A549 (cell line): ENCODE data around the gene ARL5C. TPM values are rescaled to one million over a fixed set of nuclear protein-coding genes. Genes with fewer than 3 reads are reported as not detected.

Experiments
- ATAC-seq, 2 experiments: fragments of 200-7000 bp in 1 of 2; fragments of >200 bp in 1 of 2; cut with Nextera tagmentation in 1 of 2; cut with Tn5 transposase in 1 of 2; 3 replicates each; pipeline versions ENCODE4 v1.8.0 to v1.9.1; 2018 to 2020; ENCODE audit warnings: mild to moderate bottlenecking in 1 of 2, moderate library complexity in 1 of 2
- CTCF ChIA-PET: fragments of 300-600 bp; sonication (Branson Sonifier 250); formaldehyde crosslinking; extraction: SDS; loops from one replicate; lab custom pipeline; 2021; ENCODE audit warnings: antibody characterized with exemption, inconsistent platforms; lab: Yijun Ruan, JAX
- POLR2A ChIA-PET: fragments of 350-600 bp; formaldehyde crosslinking; extraction: SDS; loops from one replicate; lab custom pipeline; 2021; ENCODE audit warnings: antibody characterized with exemption, inconsistent platforms; lab: Yijun Ruan, JAX
- DNase-seq, 2 experiments: peaks; one replicate each; pipeline versions ENCODE4 v3.0.0 to v3.0.0-alpha.2; 2011 to 2016; ENCODE audit warnings: low read depth in 1 of 2, low spot score in 1 of 2
- FAIRE-seq: peaks from 2 replicates; lab custom pipeline; 2011; peaks lifted over from hg19 to GRCh38; lab: Jason Lieb, UNC
- H3K27ac ChIP-seq, 2 experiments: fragments of >200 bp; sonication (Bioruptor Twin); formaldehyde crosslinking; 3 replicates each; pipeline ENCODE4 v1.5.1; 2016 to 2017
- H3K4me1 ChIP-seq: fragments of >200 bp; sonication (Bioruptor Twin); formaldehyde crosslinking; 3 replicates; pipeline ENCODE4 v1.6.1; 2016
- H3K4me2 ChIP-seq: fragments of >200 bp; sonication (Bioruptor Twin); formaldehyde crosslinking; 3 replicates; pipeline ENCODE4 v1.6.1; 2016
- H3K4me3 ChIP-seq: fragments of >200 bp; sonication (Bioruptor Twin); formaldehyde crosslinking; 3 replicates; pipeline ENCODE4 v1.5.1; 2016
- H3K9me3 ChIP-seq: fragments of >200 bp; sonication (Bioruptor Twin); formaldehyde crosslinking; 3 replicates; pipeline ENCODE4 v1.6.1; 2016
- CBX2 ChIP-seq: fragments of 200-600 bp; sonication (generic); IDR thresholded peaks from 2 replicates; pipeline ENCODE4 v1.6.1; 2016; ENCODE audit warnings: low read depth, mild to moderate bottlenecking, borderline replicate concordance
- CEBPB ChIP-seq, 2 experiments: fragments of >200 bp in 1 of 2; sonication (Bioruptor Twin) in 1 of 2; formaldehyde crosslinking in 1 of 2; IDR thresholded peaks; 2 replicates each; pipeline ENCODE4 v1.6.1; 2012 to 2016
- CHD2 ChIP-seq: fragments of 150-350 bp; IDR thresholded peaks from 2 replicates; pipeline ENCODE4 v1.6.1; 2014; ENCODE audit warnings: low read length; ENCODE audit not compliant: partially characterized antibody
- EHMT2 ChIP-seq: fragments of 200-600 bp; sonication (generic); IDR thresholded peaks from 2 replicates; pipeline ENCODE4 v1.6.1; 2016; ENCODE audit warnings: antibody characterized with exemption, low read depth, mild to moderate bottlenecking, moderate library complexity
- EP300 ChIP-seq, 2 experiments: fragments of >200 bp; sonication (Bioruptor Twin); formaldehyde crosslinking; IDR thresholded peaks; 2 replicates in 1 of 2; 3 replicates in 1 of 2; pipeline ENCODE4 v1.6.1; 2016 to 2017
- FOSL2 ChIP-seq, 2 experiments: fragments of 450-650 bp in 1 of 2; fragments of >200 bp in 1 of 2; sonication (Bioruptor Twin) in 1 of 2; formaldehyde crosslinking; IDR thresholded peaks; 2 replicates each; pipeline versions ENCODE4 v1.5.0 to v1.6.1; 2016 to 2020; ENCODE audit warnings: mild to moderate bottlenecking in 1 of 2, moderate library complexity in 1 of 2
- FOXS1 ChIP-seq: fragments of 250-450 bp; sonication (Bioruptor Pico); IDR thresholded peaks from 2 replicates; pipeline ENCODE4 v1.5.0; 2020; ENCODE audit warnings: mild to moderate bottlenecking, moderate library complexity
- HDAC2 ChIP-seq: fragments of 200-600 bp; sonication (generic); IDR thresholded peaks from 2 replicates; pipeline ENCODE4 v1.6.1; 2016
- HEYL ChIP-seq: fragments of 250-450 bp; sonication (Bioruptor Pico); IDR thresholded peaks from 2 replicates; pipeline ENCODE4 v1.8.0; 2021; ENCODE audit warnings: mild to moderate bottlenecking, moderate library complexity
- KDM1A ChIP-seq: fragments of 200-600 bp; sonication (generic); IDR thresholded peaks from 2 replicates; pipeline ENCODE4 v1.6.1; 2016; ENCODE audit warnings: low read depth, mild to moderate bottlenecking
- MAFK ChIP-seq: fragments of 450-650 bp; IDR thresholded peaks from 2 replicates; pipeline ENCODE4 v1.6.1; 2014; ENCODE audit not compliant: partially characterized antibody
- MAZ ChIP-seq: fragments of 150-350 bp; IDR thresholded peaks from 2 replicates; pipeline ENCODE4 v1.6.1; 2014; ENCODE audit warnings: antibody characterized with exemption, low read depth, low read length, borderline replicate concordance
- PHF8 ChIP-seq: fragments of 200-600 bp; sonication (generic); IDR thresholded peaks from 2 replicates; pipeline ENCODE4 v1.6.1; 2016; ENCODE audit warnings: low read depth, mild to moderate bottlenecking, antibody characterized with exemption, moderate library complexity, borderline replicate concordance
- RCOR1 ChIP-seq: fragments of 150-350 bp; IDR thresholded peaks from 2 replicates; pipeline ENCODE4 v1.6.1; 2014; ENCODE audit warnings: antibody characterized with exemption, low read length, low read depth
- SREBF2 ChIP-seq: fragments of 450-650 bp; IDR thresholded peaks from 2 replicates; pipeline ENCODE4 v1.6.1; 2014; ENCODE audit warnings: mild to moderate bottlenecking, moderate library complexity
- TFCP2L1 ChIP-seq: fragments of 250-450 bp; sonication (Bioruptor Pico); IDR thresholded peaks from 2 replicates; pipeline ENCODE4 v1.5.0; 2021; ENCODE audit warnings: mild to moderate bottlenecking
- ZNF302 ChIP-seq: fragments of 250-450 bp; sonication (Bioruptor Pico); IDR thresholded peaks from 2 replicates; pipeline ENCODE4 v1.9.0; 2021; ENCODE audit warnings: inconsistent platforms, mild to moderate bottlenecking, moderate library complexity
- ZSCAN20 ChIP-seq: fragments of 250-450 bp; sonication (Bioruptor Pico); IDR thresholded peaks from 2 replicates; pipeline ENCODE4 v1.8.0; 2022; ENCODE audit warnings: mild to moderate bottlenecking, moderate library complexity
- WGBS: methylation state at CpG from one replicate; pipeline ENCODE4 v1.1.6; 2017; ENCODE audit errors: missing lambda C conversion rate; 5-methylcytosine and 5-hydroxymethylcytosine counted together
- polyA plus RNA-seq, 4 experiments: library from polyadenylated mRNA; depleted of rRNA in 3 of 4; stranded (reverse); fragments of >200 nt; fragmentation: RNase III in 1 of 4; extraction: RNeasy Plus Mini Kit Qiagen cat#74134 plus additional on column Dnase treatment in 1 of 4; gene quantifications; 2 replicates in 3 of 4; 3 replicates in 1 of 4; pipeline ENCODE4 v1.2.3, GENCODE V29; 2011 to 2017
- TF ChIP-seq, protein P1 (sequence below): fragments of >200 bp; sonication (Bioruptor Twin); formaldehyde crosslinking; IDR thresholded peaks from 2 replicates; pipeline ENCODE4 v1.6.1; 2016
- TF ChIP-seq, protein P2 (sequence below): fragments of >200 bp; sonication (Bioruptor Twin); formaldehyde crosslinking; IDR thresholded peaks from 3 replicates; pipeline ENCODE4 v1.6.1; 2016
- TF ChIP-seq, protein P3 (sequence below): fragments of 250-450 bp; sonication (Bioruptor Pico); IDR thresholded peaks from 2 replicates; pipeline ENCODE4 v1.5.0; 2020; ENCODE audit warnings: low read depth, mild to moderate bottlenecking, moderate library complexity
- TF ChIP-seq, protein P4 (sequence below): fragments of >200 bp; sonication (Bioruptor Twin); formaldehyde crosslinking; IDR thresholded peaks from 3 replicates; pipeline ENCODE4 v1.5.1; 2016
- TF ChIP-seq, protein P5 (sequence below): fragments of 200-600 bp; sonication (generic); IDR thresholded peaks from 2 replicates; pipeline ENCODE4 v1.6.1; 2016; ENCODE audit warnings: antibody characterized with exemption, mild to moderate bottlenecking, moderate library complexity

ARL5C gene
- polyA plus RNA-seq, 2 of the 4 experiments (the other 2 are of a cell fraction), result not detected

DNA sequence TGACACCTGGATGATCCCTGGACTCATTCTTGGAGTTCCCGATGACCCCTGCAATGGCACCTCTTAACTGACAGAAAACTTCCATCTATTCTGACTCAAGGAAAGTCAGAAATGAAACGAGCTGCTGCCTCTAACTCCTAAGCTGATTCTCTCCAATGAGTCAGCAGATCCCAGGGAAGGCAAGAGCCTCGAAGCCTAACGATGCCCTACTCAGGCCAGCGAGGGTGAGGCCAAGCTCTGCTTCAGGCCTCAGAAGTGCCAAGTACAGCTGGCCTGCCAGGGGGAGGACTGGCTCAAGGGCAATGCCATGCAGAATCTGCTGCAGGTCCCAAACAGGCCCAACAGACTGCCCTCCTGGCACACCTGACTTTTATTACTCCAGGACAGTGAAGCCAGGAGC, 50.8 kb downstream of the ARL5C start:
- 63% methylated on average over 5 of the region's 5 CpGs for WGBS
- ChIA-PET CTCF (interaction anchor here (0.7 to 2.2 kb wide), 2 partner anchors 23 to 38 kb away, joined by 3 to 6 read pairs; no protein-coding TSS in a partner anchor), POLR2A (no interaction called here)
- DNase-seq, result no peak
- no peaks in the 10 kb centered on the region for H3K9me3 ChIP-seq
- peak overlapping the region in 1 of 2 experiments; percentile 57; a peak in 2 of 6 replicates for H3K27ac ChIP-seq
- H3K4me3 ChIP-seq, result no peak overlapping the region
- peak; percentile 39 for TF ChIP-seq MAFK
- TF ChIP-seq KDM1A, result no peak
- FAIRE-seq, result no peak
- no peak for ATAC-seq
- no peak overlapping the region for H3K4me2 ChIP-seq
- H3K4me1 ChIP-seq, result no peaks in the 10 kb centered on the region

DNA sequence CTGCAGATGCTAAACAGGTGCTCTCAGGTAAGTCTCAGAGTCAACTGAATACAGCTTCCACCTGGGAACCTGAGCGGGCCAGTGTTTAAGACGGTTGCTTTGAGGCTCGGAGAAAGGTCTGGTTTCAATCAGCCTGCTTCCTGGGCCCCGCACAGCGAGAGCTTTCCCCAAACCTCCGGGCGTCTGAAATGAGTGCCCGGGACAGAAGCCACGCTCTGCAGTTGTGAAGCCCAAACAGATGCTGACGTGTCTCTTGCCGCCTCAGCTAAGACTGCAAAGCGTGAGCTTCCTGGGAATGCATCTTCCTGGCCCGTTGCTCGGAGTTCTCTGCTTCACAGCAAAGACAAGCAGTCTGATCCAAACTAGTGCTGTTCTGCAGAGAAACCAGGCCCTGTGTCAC, 51.2 kb downstream of the ARL5C start:
- no peak overlapping the region for H3K4me2 ChIP-seq
- no peaks in the 10 kb centered on the region for H3K4me1 ChIP-seq
- CTCF ChIA-PET, result interaction anchor here (0.7 to 2.2 kb wide), 5 partner anchors 9 to 60 kb away, joined by 3 to 6 read pairs (median 4); no protein-coding TSS in a partner anchor
- no peak for ATAC-seq
- no peaks in the 10 kb centered on the region for H3K9me3 ChIP-seq
- DNase-seq, result no peak
- no peak overlapping the region for H3K4me3 ChIP-seq
- POLR2A ChIA-PET, result no interaction called here
- FAIRE-seq, result no peak
- H3K27ac ChIP-seq, result peak overlapping the region in 1 of 2 experiments; percentile 57; a peak in 2 of 6 replicates
- 90% methylated on average over 14 of the region's 14 CpGs for WGBS
- TF ChIP-seq PHF8 (no peak), TFCP2L1 (no peak), SREBF2 (no peak), CBX2 (no peak), KDM1A (no peak), EHMT2 (no peak), CEBPB (IDR thresholded peaks at IDR 0.05) (no peak), HEYL (CRISPR knock-in tag) (no peak)
- TF ChIP-seq, protein P1, sequence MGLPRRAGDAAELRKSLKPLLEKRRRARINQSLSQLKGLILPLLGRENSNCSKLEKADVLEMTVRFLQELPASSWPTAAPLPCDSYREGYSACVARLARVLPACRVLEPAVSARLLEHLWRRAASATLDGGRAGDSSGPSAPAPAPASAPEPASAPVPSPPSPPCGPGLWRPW, result no peak
- TF ChIP-seq, protein P2, sequence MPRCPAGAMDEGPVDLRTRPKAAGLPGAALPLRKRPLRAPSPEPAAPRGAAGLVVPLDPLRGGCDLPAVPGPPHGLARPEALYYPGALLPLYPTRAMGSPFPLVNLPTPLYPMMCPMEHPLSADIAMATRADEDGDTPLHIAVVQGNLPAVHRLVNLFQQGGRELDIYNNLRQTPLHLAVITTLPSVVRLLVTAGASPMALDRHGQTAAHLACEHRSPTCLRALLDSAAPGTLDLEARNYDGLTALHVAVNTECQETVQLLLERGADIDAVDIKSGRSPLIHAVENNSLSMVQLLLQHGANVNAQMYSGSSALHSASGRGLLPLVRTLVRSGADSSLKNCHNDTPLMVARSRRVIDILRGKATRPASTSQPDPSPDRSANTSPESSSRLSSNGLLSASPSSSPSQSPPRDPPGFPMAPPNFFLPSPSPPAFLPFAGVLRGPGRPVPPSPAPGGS, result no peak
- TF ChIP-seq, protein P3, sequence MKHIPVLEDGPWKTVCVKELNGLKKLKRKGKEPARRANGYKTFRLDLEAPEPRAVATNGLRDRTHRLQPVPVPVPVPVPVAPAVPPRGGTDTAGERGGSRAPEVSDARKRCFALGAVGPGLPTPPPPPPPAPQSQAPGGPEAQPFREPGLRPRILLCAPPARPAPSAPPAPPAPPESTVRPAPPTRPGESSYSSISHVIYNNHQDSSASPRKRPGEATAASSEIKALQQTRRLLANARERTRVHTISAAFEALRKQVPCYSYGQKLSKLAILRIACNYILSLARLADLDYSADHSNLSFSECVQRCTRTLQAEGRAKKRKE (CRISPR knock-in tag), result no peak

DNA sequence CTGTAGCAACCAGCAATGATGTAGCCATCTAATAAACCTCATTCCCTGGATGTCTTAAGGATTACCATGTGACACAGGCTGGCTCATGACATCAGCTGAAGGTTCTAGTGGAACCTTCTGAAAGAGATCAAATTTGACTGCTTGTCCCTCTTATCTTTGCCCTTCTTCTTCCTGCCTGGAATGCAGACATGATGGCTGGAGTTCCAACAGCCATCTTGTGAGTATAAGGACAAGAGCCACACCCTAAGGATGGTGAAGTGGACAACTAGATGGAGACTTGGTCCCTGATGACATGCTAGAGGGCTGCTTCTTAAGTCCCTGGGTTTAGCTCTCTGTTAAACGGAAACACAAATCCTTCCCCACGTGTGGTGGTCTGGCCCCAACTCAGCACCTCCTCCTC, 52.1 kb downstream of the ARL5C start:
- ChIA-PET CTCF (interaction anchor here (0.8 to 2.2 kb wide), 3 partner anchors 8 to 61 kb away, joined by 4 to 6 read pairs (median 5); no protein-coding TSS in a partner anchor), POLR2A (no interaction called here)
- Histone ChIP-seq H3K4me1 (no peaks in the 10 kb centered on the region), H3K4me2 (no peak overlapping the region), H3K9me3 (no peaks in the 10 kb centered on the region), H3K27ac (no peak overlapping the region), H3K4me3 (no peak overlapping the region)
- TF ChIP-seq HDAC2, result no peak
- no peak for TF ChIP-seq TFCP2L1
- TF ChIP-seq RCOR1, result no peak
- no peak for TF ChIP-seq ZSCAN20 (CRISPR knock-in tag)
- TF ChIP-seq, protein P1, result no peak
- TF ChIP-seq, protein P4, sequence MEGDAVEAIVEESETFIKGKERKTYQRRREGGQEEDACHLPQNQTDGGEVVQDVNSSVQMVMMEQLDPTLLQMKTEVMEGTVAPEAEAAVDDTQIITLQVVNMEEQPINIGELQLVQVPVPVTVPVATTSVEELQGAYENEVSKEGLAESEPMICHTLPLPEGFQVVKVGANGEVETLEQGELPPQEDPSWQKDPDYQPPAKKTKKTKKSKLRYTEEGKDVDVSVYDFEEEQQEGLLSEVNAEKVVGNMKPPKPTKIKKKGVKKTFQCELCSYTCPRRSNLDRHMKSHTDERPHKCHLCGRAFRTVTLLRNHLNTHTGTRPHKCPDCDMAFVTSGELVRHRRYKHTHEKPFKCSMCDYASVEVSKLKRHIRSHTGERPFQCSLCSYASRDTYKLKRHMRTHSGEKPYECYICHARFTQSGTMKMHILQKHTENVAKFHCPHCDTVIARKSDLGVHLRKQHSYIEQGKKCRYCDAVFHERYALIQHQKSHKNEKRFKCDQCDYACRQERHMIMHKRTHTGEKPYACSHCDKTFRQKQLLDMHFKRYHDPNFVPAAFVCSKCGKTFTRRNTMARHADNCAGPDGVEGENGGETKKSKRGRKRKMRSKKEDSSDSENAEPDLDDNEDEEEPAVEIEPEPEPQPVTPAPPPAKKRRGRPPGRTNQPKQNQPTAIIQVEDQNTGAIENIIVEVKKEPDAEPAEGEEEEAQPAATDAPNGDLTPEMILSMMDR, result no peak
- no peak for TF ChIP-seq ZNF302 (CRISPR knock-in tag)
- no peak for TF ChIP-seq MAZ
- TF ChIP-seq, protein P5, sequence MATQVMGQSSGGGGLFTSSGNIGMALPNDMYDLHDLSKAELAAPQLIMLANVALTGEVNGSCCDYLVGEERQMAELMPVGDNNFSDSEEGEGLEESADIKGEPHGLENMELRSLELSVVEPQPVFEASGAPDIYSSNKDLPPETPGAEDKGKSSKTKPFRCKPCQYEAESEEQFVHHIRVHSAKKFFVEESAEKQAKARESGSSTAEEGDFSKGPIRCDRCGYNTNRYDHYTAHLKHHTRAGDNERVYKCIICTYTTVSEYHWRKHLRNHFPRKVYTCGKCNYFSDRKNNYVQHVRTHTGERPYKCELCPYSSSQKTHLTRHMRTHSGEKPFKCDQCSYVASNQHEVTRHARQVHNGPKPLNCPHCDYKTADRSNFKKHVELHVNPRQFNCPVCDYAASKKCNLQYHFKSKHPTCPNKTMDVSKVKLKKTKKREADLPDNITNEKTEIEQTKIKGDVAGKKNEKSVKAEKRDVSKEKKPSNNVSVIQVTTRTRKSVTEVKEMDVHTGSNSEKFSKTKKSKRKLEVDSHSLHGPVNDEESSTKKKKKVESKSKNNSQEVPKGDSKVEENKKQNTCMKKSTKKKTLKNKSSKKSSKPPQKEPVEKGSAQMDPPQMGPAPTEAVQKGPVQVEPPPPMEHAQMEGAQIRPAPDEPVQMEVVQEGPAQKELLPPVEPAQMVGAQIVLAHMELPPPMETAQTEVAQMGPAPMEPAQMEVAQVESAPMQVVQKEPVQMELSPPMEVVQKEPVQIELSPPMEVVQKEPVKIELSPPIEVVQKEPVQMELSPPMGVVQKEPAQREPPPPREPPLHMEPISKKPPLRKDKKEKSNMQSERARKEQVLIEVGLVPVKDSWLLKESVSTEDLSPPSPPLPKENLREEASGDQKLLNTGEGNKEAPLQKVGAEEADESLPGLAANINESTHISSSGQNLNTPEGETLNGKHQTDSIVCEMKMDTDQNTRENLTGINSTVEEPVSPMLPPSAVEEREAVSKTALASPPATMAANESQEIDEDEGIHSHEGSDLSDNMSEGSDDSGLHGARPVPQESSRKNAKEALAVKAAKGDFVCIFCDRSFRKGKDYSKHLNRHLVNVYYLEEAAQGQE, result no peak
- no peak for TF ChIP-seq FOSL2 (IDR thresholded peaks at IDR 0.05)
- TF ChIP-seq FOSL2 (CRISPR knock-in tag; IDR thresholded peaks at IDR 0.05), result no peak
- no peak for TF ChIP-seq KDM1A
- TF ChIP-seq EP300 (IDR thresholded peaks at IDR 0.05), result no peak
- TF ChIP-seq CBX2, result no peak
- TF ChIP-seq FOXS1 (CRISPR knock-in tag), result no peak
- no peak for TF ChIP-seq CHD2
- WGBS, result 75% methylated on average over 2 of the region's 2 CpGs
- DNase-seq (no peak), ATAC-seq (no peak), FAIRE-seq (no peak)
